Inferior parietal cortex (tissue), 1 donor: ENCODE results near the gene DUSP22.
"Not testable (repeated sequence)": the region's sequence is repeated elsewhere in the genome, so short reads cannot be mapped to it uniquely, and the experiment has no call there.

Experiments used
- DNase-seq: peaks from one replicate; pipeline ENCODE4 v3.0.0-alpha.2; 2016; ENCODE audit errors: extremely low spot score

The DUSP22 gene

DNA sequence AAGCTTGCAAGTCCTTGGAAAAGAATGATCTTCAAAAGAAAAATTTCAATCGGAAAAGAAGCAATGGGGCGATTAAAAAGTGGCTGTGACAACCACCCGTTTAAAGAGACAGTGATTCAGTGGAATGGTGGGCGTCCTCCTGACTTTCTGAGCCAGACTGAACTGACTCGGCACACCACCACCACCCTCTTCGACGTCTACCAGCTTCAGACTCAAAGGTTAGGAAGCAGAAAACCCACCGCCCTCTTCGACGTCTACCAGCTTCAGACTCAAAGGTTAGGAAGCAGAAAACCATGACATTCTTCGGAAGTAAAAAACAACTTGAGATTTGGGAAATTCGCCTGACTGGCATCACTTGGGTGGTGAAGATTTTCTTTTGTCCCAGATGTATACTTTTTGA lies 71.0 kb downstream of the DUSP22 start:
- no peak for DNase-seq

- no peak for DNase-seq
These were observed 71.6 kb downstream of the DUSP22 start for GRCh38 chr6:363909-364308.

DNA sequence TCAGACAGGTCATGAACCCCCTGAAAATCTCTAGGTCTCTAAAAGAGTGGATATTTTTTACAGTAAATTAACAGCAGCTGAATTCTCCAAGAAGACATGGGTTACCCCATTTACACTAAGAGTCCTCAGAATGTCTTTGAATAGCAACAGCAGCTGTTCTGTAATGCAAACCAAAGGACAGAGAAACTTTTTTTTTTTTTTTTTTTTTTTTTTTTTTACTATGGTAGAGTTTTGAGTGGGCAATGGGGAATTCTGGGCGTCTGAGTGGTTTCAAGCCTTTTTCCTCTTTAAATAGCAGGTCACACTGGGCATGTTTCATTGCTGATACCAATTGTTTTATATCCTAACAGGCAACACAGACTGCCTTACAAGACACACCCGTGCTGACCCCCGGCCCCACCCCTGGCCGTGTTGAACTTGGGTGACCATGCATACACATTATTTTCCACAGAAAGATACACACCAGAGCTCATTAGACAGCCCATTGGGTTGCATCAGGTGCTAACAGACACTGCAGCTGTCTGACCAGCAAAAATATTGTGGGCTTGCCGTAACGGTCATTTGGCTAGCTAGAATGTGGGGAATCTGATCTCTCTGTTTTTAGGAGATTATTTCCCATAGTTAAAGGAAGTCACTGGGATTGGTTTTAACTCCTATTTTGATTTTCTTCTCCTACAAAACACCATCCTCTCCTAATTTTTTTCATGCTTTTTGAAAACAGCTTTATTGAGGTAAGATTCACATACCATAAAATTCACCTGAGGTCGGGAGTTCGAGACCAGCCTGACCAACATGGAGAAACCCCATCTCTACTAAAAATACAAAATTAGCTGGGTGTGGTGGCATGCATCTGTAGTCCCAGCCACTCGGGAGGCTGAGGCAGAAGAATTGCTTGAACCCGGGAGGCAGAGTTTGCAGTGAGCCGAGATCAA lies 72.6 kb downstream of the DUSP22 start:
- DNase-seq = no peak

GRCh38 chr6:365835-366234 lies 73.5 kb downstream of the DUSP22 start:
- no peak for DNase-seq

DNA sequence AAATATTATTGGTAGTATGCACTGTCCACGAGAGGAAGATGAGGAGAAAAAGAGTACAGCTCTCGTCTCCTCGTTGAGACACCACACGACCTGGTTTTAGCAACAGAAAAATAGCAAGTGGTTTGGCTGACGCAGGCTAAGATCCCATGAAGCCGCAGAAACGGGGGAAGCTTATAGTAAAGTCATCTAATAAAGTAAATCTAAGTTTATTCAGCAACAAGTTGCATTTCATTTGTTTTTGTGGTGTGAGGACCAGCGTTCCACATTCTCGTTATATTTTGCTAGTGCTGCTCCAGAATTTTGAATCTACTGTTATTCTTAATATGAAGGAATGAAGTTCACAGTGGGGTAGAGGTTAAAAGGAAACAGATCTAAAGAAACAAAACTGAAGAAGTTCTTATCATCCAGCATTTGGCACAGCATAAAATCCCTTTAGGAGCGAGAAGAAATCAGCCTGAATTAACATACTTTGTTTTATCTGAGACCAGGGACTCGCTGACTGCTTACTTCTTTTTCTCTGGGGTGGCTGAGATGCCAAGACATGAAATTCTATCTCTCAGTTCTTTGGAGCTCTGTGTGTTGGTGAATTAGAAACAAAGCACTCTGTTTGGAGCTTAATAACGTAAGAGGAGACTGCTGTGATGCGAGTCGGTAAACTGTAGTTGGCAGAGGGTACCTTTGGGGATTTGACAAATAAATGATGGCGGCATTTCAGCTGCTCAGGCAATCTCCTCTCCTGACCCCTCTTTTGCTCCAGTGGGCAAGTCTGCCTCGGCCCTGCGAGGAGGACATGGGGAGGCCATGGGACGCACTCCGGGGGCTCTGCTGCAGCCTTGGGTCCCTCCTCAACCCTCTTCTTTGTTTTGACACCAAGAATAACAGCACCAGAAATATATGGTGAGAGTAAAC lies 74.4 kb downstream of the DUSP22 start:
- no peak for DNase-seq

- DNase-seq = no peak
These were observed 75.1 kb downstream of the DUSP22 start for GRCh38 chr6:367298-367794.

DNA sequence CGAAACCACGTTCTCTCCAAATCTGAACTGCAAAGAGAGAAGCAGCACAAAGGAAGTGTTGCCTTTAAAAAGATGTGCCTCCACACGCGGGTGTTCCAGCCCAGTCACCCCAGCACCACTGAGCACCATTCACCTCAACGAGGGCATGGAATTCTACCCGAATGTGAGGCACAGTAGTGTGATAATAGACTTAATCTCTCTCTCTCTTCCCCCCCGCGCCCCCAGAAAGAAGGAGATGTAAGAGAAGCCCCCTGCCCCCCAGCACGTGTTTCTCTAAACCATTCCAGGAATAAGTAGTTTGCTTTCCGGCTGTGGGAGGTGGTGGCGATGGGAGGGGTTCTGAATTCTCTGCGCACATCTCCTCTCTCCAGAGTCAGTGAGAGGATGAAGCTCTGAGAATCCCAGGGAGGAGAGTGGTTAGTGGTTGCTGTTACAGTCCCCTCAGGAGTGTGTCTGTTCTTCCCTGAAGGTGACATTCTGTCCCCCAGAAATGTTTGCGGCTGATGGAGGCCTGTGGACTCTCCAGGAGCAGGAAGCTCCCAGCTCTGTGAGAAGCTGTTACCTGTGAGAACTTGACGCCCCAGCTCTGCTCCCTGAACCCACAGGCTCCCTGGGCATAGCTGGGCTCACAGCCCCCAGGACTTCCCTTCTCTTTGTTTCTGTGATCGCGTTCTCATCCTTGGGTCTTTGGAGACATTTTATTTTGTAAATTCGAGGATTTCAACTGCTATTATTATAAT lies 75.8 kb downstream of the DUSP22 start:
- no peak for DNase-seq

- no peak for DNase-seq
These were observed 77.5 kb downstream of the DUSP22 start for GRCh38 chr6:369559-370431.

DNA sequence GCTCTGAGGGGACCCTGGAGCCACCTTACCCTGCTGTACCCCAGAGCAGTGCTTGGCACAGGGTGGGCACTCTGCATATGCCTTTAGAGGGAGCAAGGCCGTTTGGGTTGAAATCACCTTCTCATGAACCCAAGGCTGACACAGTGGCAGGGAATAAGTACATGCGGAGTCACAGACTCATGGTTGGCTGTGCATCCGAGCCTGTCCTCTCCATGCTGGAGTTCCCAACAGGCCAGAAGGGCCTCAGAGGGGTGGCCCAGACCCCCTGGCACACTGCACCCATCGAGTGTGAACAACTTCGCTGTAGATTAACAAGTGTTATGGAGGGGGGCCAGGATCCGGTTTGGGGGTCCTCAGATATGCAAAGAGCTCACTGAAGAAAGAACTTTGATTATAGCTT lies 78.3 kb downstream of the DUSP22 start:
- no peak for DNase-seq

DNA sequence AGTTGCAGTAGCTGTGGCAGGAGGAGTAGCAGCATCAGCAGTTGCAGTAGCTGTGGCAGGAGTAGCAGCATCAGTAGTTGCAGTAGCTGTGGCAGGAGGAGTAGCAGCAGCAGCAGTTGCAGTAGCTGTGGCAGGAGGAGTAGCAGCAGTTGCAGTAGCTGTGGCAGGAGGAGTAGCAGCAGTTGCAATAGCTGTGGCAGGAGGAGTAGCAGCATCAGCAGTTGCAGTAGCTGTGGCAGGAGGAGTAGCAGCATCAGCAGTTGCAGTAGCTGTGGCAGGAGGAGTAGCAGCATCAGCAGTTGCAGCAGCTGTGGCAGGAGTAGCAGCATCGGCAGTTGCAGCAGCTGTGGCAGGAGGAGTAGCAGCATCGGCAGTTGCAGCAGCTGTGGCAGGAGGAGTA lies 79.6 kb downstream of the DUSP22 start:
- DNase-seq = not testable (repeated sequence)

- no peak for DNase-seq
These were observed 80.1 kb downstream of the DUSP22 start for GRCh38 chr6:372336-372911.

GRCh38 chr6:373031-373430 lies 80.7 kb downstream of the DUSP22 start:
- DNase-seq = no peak

GRCh38 chr6:373773-374724 lies 81.8 kb downstream of the DUSP22 start:
- no peak for DNase-seq

GRCh38 chr6:374956-375355 lies 82.7 kb downstream of the DUSP22 start:
- no peak for DNase-seq

DNA sequence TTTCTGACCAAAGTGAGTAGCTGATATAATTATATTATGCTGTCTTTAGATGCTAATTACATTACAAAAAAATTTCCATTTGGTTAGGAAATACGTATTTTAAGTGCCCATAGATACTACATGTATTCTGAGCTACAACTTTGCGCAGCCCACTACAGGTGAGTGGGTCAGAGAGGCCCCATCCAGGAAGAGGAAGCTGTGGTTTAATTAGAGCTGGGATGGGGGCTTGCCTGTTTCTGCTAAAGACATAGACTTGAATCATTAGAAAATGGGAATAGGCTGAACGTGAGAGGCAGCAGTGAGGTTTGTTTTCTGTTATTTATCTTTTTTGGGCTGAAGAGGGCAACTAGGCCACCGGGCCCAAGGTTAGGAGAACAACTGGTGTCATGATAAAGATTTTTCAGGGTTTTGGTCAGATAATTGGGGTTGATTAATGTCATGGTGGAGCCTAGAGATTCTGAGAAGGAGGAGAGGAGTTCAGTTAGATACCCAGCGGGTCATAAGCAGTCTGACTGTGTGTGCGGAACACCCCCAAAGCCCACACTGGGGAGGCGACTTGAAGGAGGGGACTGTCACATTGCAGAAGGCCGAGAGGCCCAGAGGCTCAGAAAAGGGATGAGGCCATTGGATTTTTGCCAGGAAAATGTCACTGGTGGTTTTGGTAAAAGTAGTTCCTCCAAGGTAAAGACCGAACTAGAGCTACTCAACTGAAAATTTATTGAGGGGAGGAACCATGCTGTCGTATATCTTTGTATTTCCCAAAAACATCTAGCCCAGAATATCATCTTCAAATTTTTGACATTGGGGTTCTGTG lies 84.7 kb downstream of the DUSP22 start:
- no peak for DNase-seq

GRCh38 chr6:377641-378020 lies 85.3 kb downstream of the DUSP22 start:
- DNase-seq = not testable (repeated sequence)

GRCh38 chr6:378090-378957 lies 86.0 kb downstream of the DUSP22 start:
- no peak for DNase-seq
